ENCODE data around the gene WNT5A.

- TF ChIP-seq TEAD4 (IDR thresholded peaks at IDR 0.05; ENCODE audit: low read length): no peak
- TF ChIP-seq TEAD4 (CRISPR knock-in tag; IDR thresholded peaks at IDR 0.05; ENCODE audit: borderline replicate concordance): no peak
- TF ChIP-seq TRIM28 (IDR thresholded peaks at IDR 0.05): no peak
- TF ChIP-seq POLR2A (conservative IDR thresholded peaks at IDR 0.05): no peak
- TF ChIP-seq CTBP1 (IDR thresholded peaks at IDR 0.05; ENCODE audit: borderline replicate concordance): no peak
- TF ChIP-seq HDAC2 (IDR thresholded peaks at IDR 0.05): no peak
- no peak for TF ChIP-seq ATF2 (CRISPR knock-in tag; IDR thresholded peaks at IDR 0.05)
- no peak for TF ChIP-seq KAT8 (IDR thresholded peaks at IDR 0.05; ENCODE audit: low read depth)
- TF ChIP-seq NFYB (IDR thresholded peaks at IDR 0.05; ENCODE audit: extremely low read depth, insufficient read length): no peak
Measured at GRCh38 chr3:55532806-55533205, 45.7 kb upstream of the WNT5A start.

Data from K562 (cell line).